Thyroid gland (tissue), 4 donors: ENCODE data around the gene PDGFC.

Source experiments
- CTCF ChIP-seq, 6 experiments: fragments of 200-600 bp in 3 of 6; fragments of 450-650 bp in 3 of 6; sonication (generic) in 3 of 6; IDR thresholded peaks; one replicate each; pipeline ENCODE4 v1.5.1; 2016 to 2019; ENCODE audit warnings: antibody characterized with exemption in 6 of 6, mild to moderate bottlenecking in 2 of 6, inconsistent platforms in 1 of 6, moderate library complexity in 1 of 6
- POLR2A ChIP-seq, 2 donors: fragments of 450-650 bp; IDR thresholded peaks; one replicate each; pipeline ENCODE4 v1.6.1; 2017; ENCODE audit warnings: antibody characterized with exemption in 2 of 2, mild to moderate bottlenecking in 2 of 2, moderate library complexity in 1 of 2

- TF ChIP-seq CTCF (IDR thresholded peaks at IDR 0.05) (no peak), POLR2A (IDR thresholded peaks at IDR 0.05) (no peak)
Measured at GRCh38 chr4:157004279-157005161, 32.9 kb upstream of the PDGFC start.
